Measurements from ENCODE around the gene MRM1. TPM values are rescaled to one million over a fixed set of nuclear protein-coding genes. Genes with fewer than 3 reads are reported as not detected.

MRM1 gene
- polyA plus RNA-seq, 3 donors, result 0.82 to 2.3 (median 1.5) TPM

DNA sequence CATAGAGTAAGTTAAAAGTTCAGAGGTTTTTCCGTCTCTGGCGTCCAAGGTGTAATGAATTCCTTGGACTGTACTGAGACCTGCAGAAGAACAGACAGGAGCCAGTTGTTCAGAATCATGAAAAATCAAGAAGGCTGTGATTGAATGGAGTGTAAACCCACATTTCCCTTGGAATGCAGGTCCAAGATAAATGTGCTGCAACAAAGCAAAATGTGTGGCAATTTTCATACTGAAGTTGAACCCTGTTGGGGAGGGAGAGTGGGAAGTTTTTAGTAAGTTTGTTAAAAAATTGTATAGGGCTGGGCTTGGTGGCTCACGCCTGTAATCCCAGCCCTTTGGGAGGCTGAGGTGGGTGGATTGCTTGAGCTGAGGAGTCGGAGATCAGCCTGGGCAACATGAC, 35.3 kb upstream of the MRM1 start:
- 100% methylated on average over 3 of the region's 4 CpGs for WGBS (ENCODE audit: insufficient coverage)
- Histone ChIP-seq H3K9ac (ENCODE audit: insufficient read depth, low read length, poor library complexity, severe bottlenecking) (no peak overlapping the region), H3K4me2 (replicated peaks; ENCODE audit: extremely low read depth, low read length, poor library complexity, severe bottlenecking) (no peak overlapping the region), H3K27me3 (ENCODE audit: control insufficient read depth in 2 of 2, insufficient read depth in 2 of 2, low read length in 2 of 2) (no peaks in the 10 kb centered on the region), H3K9me3 (replicated peaks in 1 of 2; ENCODE audit: control insufficient read depth in 1 of 2, insufficient read depth in 1 of 2, low read length in 2 of 2) (no peaks in the 10 kb centered on the region), H4K20me1 (ENCODE audit: insufficient read depth, low read length) (peaks cover 100% of the 10 kb centered on the region), H3K27ac (ENCODE audit: low read depth in 1 of 2, low read length in 2 of 2) (no peak overlapping the region), H3K4me1 (ENCODE audit: control insufficient read depth in 1 of 2, insufficient read depth in 2 of 2, low read length in 2 of 2) (no peaks in the 10 kb centered on the region), H3K36me3 (replicated peaks in 1 of 2; ENCODE audit: control insufficient read depth in 1 of 2, insufficient read depth in 2 of 2, low read length in 2 of 2) (peaks cover 87 to 97% of the 10 kb centered on the region in 2 donors), H3K4me3 (replicated peaks in 1 of 3; ENCODE audit: low read depth in 2 of 3, low read length in 3 of 3) (no peak overlapping the region), H3K79me2 (ENCODE audit: insufficient read depth, low read length) (peaks cover 91% of the 10 kb centered on the region), H2AFZ (ENCODE audit: insufficient read depth, low read depth, low read length, poor library complexity, severe bottlenecking) (no peak overlapping the region)
- H3K36me3 Mint-ChIP-seq, result peaks cover 77 to 97% of the 10 kb centered on the region in 2 donors
- no peaks in the 10 kb centered on the region for H3K4me1 Mint-ChIP-seq
- H3K9me3 Mint-ChIP-seq, result no peaks in the 10 kb centered on the region
- DNase-seq, result no peak
- no peak for TF ChIP-seq CTCF (IDR thresholded peaks at IDR 0.05)
- no peaks in the 10 kb centered on the region for H3K27me3 Mint-ChIP-seq (ENCODE audit: low read depth in 3 of 3)
- intact Hi-C loops (cut with micrococcal nuclease), result no loop called here
- no peak overlapping the region for H3K4me3 Mint-ChIP-seq
- no peak overlapping the region for H3K27ac Mint-ChIP-seq

DNA sequence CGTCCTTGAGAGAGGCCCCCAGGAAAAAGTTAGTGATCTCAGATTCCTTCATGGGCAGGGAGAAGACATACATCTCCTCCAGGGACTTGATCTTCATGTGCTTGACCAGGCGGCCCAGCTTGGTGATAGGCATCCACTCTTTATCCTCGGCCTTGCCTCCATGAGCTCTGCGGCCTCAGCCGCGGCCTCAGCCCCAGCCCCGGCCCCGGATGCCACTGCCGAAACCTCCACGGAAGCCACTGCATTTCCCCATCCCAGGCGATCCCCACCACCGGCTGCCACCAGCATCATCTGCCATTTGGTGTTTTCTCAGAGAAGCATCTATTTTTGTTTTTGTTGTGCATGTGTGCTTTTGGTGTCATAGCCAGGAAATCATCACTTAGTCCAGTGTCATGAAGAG, 26.4 kb upstream of the MRM1 start:
- intact Hi-C loops (cut with micrococcal nuclease), result no loop called here
- Histone ChIP-seq H3K79me2 (ENCODE audit: insufficient read depth, low read length) (peaks cover 84% of the 10 kb centered on the region), H4K20me1 (ENCODE audit: insufficient read depth, low read length) (peaks cover 93% of the 10 kb centered on the region), H3K4me2 (replicated peaks; ENCODE audit: extremely low read depth, low read length, poor library complexity, severe bottlenecking) (no peak overlapping the region), H3K9me3 (replicated peaks in 1 of 2; ENCODE audit: control insufficient read depth in 1 of 2, insufficient read depth in 1 of 2, low read length in 2 of 2) (no peaks in the 10 kb centered on the region), H2AFZ (ENCODE audit: insufficient read depth, low read depth, low read length, poor library complexity, severe bottlenecking) (no peak overlapping the region), H3K36me3 (replicated peaks in 1 of 2; ENCODE audit: control insufficient read depth in 1 of 2, insufficient read depth in 2 of 2, low read length in 2 of 2) (peaks cover 68 to 90% of the 10 kb centered on the region in 2 donors), H3K4me3 (replicated peaks in 1 of 3; ENCODE audit: low read depth in 2 of 3, low read length in 3 of 3) (no peak overlapping the region), H3K4me1 (ENCODE audit: control insufficient read depth in 1 of 2, insufficient read depth in 2 of 2, low read length in 2 of 2) (no peaks in the 10 kb centered on the region), H3K27me3 (ENCODE audit: control insufficient read depth in 2 of 2, insufficient read depth in 2 of 2, low read length in 2 of 2) (no peaks in the 10 kb centered on the region), H3K9ac (ENCODE audit: insufficient read depth, low read length, poor library complexity, severe bottlenecking) (no peak overlapping the region), H3K27ac (ENCODE audit: low read depth in 1 of 2, low read length in 2 of 2) (no peak overlapping the region)
- Mint-ChIP-seq H3K27me3 (ENCODE audit: low read depth in 3 of 3) (no peaks in the 10 kb centered on the region), H3K4me1 (no peaks in the 10 kb centered on the region), H3K9me3 (no peaks in the 10 kb centered on the region), H3K4me3 (no peak overlapping the region), H3K36me3 (peaks cover 64 to 88% of the 10 kb centered on the region in 2 donors), H3K27ac (no peak overlapping the region)
- no peak for DNase-seq
- WGBS (ENCODE audit: insufficient coverage), result 97% methylated on average over 8 of the region's 12 CpGs
- no peak for TF ChIP-seq CTCF (IDR thresholded peaks at IDR 0.05)

Data from CD14-positive monocyte (primary cell).